Mesenchymal stem cell (in vitro differentiated cells and primary cell): ENCODE results near the gene NDC1.

Source experiments
- DNase-seq: peaks from one replicate; pipeline ENCODE4 v3.0.0-alpha.2; 2013
- H2AFZ ChIP-seq: one replicate; pipeline ENCODE4 v1.6.1; 2013; ENCODE audit warnings: low read depth, mild to moderate bottlenecking, control low read depth, inconsistent platforms, low read length, moderate library complexity
- H2AK5ac ChIP-seq: 2 replicates; pipeline ENCODE4 v1.6.1; 2013; ENCODE audit warnings: low read length, moderate library complexity, mild to moderate bottlenecking, inconsistent platforms; ENCODE audit not compliant: severe bottlenecking
- H2BK120ac ChIP-seq: one replicate; pipeline ENCODE4 v1.6.1; 2013; ENCODE audit warnings: low read depth, mild to moderate bottlenecking, inconsistent platforms, low read length, moderate library complexity
- H2BK12ac ChIP-seq, 2 experiments: one replicate each; pipeline ENCODE4 v1.6.1; 2013; ENCODE audit warnings: inconsistent platforms in 2 of 2, low read length in 2 of 2, mild to moderate bottlenecking in 2 of 2, moderate library complexity in 2 of 2, control low read depth in 1 of 2
- H2BK15ac ChIP-seq: one replicate; pipeline ENCODE4 v1.6.1; 2013; ENCODE audit warnings: mild to moderate bottlenecking, low read depth, inconsistent platforms; ENCODE audit not compliant: poor library complexity, severe bottlenecking
- H2BK5ac ChIP-seq: 2 replicates; pipeline ENCODE4 v1.6.1; 2013; ENCODE audit warnings: low read depth, mild to moderate bottlenecking, low read length, control low read depth, inconsistent platforms; ENCODE audit not compliant: poor library complexity, severe bottlenecking
- H3K14ac ChIP-seq, 2 experiments: one replicate each; pipeline ENCODE4 v1.6.1; 2013; ENCODE audit warnings: inconsistent platforms in 2 of 2, low read length in 2 of 2, control low read depth in 1 of 2, mild to moderate bottlenecking in 1 of 2, moderate library complexity in 1 of 2
- H3K18ac ChIP-seq, 2 experiments: one replicate each; pipeline ENCODE4 v1.6.1; 2013; ENCODE audit warnings: inconsistent platforms in 2 of 2, low read length in 2 of 2, control low read depth in 1 of 2, low read depth in 1 of 2, mild to moderate bottlenecking in 1 of 2
- H3K23ac ChIP-seq, 2 experiments: one replicate each; pipeline ENCODE4 v1.6.1; 2013; ENCODE audit warnings: inconsistent platforms in 2 of 2, low read length in 2 of 2, mild to moderate bottlenecking in 2 of 2, moderate library complexity in 2 of 2, control low read depth in 1 of 2
- H3K27ac ChIP-seq: 2 replicates; pipeline ENCODE4 v1.5.1; 2013; ENCODE audit warnings: mild to moderate bottlenecking, moderate library complexity, low read length, control low read depth, inconsistent platforms; ENCODE audit not compliant: poor library complexity, severe bottlenecking
- H3K27me3 ChIP-seq, 2 experiments: 2 replicates each; pipeline versions ENCODE4 v1.6.1 to v1.7.0; 2013; ENCODE audit warnings: low read length in 2 of 2, mild to moderate bottlenecking in 2 of 2, moderate library complexity in 2 of 2, control low read depth in 1 of 2, inconsistent platforms in 1 of 2; ENCODE audit not compliant: control insufficient read depth in 1 of 2, insufficient read depth in 1 of 2
- H3K36me3 ChIP-seq, 2 experiments: 2 replicates each; pipeline versions ENCODE4 v1.6.1 to v1.7.0; 2013; ENCODE audit warnings: low read length in 2 of 2, control low read depth in 1 of 2, inconsistent platforms in 1 of 2, low read depth in 1 of 2, mild to moderate bottlenecking in 1 of 2; ENCODE audit not compliant: insufficient read depth in 2 of 2, control insufficient read depth in 1 of 2
- H3K4ac ChIP-seq, 2 experiments: one replicate each; pipeline ENCODE4 v1.6.1; 2013; ENCODE audit warnings: inconsistent platforms in 2 of 2, low read length in 2 of 2, mild to moderate bottlenecking in 2 of 2, moderate library complexity in 2 of 2, control low read depth in 1 of 2, low read depth in 1 of 2
- H3K4me1 ChIP-seq: 2 replicates; pipeline ENCODE4 v1.6.1; 2013; ENCODE audit warnings: low read depth, low read length, control low read depth; ENCODE audit not compliant: control insufficient read depth, insufficient read depth
- H3K4me2 ChIP-seq: 2 replicates; pipeline ENCODE4 v1.6.1; 2013; ENCODE audit warnings: low read length, mild to moderate bottlenecking, inconsistent platforms; ENCODE audit not compliant: poor library complexity, severe bottlenecking
- H3K4me3 ChIP-seq, 2 experiments: 2 replicates each; pipeline versions ENCODE4 v1.5.1 to v1.7.0; 2013; ENCODE audit warnings: low read length in 2 of 2, mild to moderate bottlenecking in 2 of 2, control low read depth in 1 of 2, low read depth in 1 of 2; ENCODE audit not compliant: insufficient read depth in 1 of 2
- H3K79me1 ChIP-seq: replicated peaks from 2 replicates; pipeline ENCODE4 v1.6.1; 2013; ENCODE audit warnings: mild to moderate bottlenecking, control low read depth, low read length, inconsistent platforms; ENCODE audit not compliant: poor library complexity, severe bottlenecking
- H3K9ac ChIP-seq: 2 replicates; pipeline ENCODE4 v1.7.0; 2013; ENCODE audit warnings: mild to moderate bottlenecking, low read length, moderate library complexity
- H3K9me3 ChIP-seq: 2 replicates; pipeline ENCODE4 v1.7.0; 2013; ENCODE audit warnings: mild to moderate bottlenecking, low read length; ENCODE audit not compliant: control insufficient read depth
- H4K8ac ChIP-seq: one replicate; pipeline ENCODE4 v1.6.1; 2013; ENCODE audit warnings: inconsistent platforms, mild to moderate bottlenecking, low read length, moderate library complexity
- H4K91ac ChIP-seq: one replicate; pipeline ENCODE4 v1.6.1; 2013; ENCODE audit warnings: mild to moderate bottlenecking, low read length, inconsistent platforms
- WGBS: methylation state at CpG from one replicate; pipeline ENCODE4 v1.1.7; 2013; ENCODE audit warnings: mixed read lengths; 5-methylcytosine and 5-hydroxymethylcytosine counted together

NDC1 gene

GRCh38 chr1:53811414-53811851 is 26.7 kb downstream of the NDC1 start:
- 91% methylated on average over 4 of the region's 4 CpGs for WGBS
- no peak overlapping the region for H2AK5ac ChIP-seq
- no peak overlapping the region for H4K91ac ChIP-seq
- no peak overlapping the region for H3K4ac ChIP-seq
- no peak overlapping the region for H2AFZ ChIP-seq
- H3K27ac ChIP-seq = no peak overlapping the region
- DNase-seq = peak; percentile 9
- H3K79me1 ChIP-seq = peaks cover 11% of the 10 kb centered on the region
- H2BK15ac ChIP-seq = no peak overlapping the region
- H3K4me2 ChIP-seq = no peak overlapping the region
- H4K8ac ChIP-seq = peak overlapping the region; percentile 17
- H3K9ac ChIP-seq = no peak overlapping the region
- no peak overlapping the region for H3K14ac ChIP-seq
- peaks cover 7 to 16% of the 10 kb centered on the region in 2 experiments for H3K36me3 ChIP-seq
- no peak overlapping the region for H2BK120ac ChIP-seq
- no peak overlapping the region for H2BK12ac ChIP-seq
- H2BK5ac ChIP-seq = no peak overlapping the region
- H3K4me3 ChIP-seq = no peak overlapping the region
- no peaks in the 10 kb centered on the region for H3K27me3 ChIP-seq
- H3K9me3 ChIP-seq = no peaks in the 10 kb centered on the region
- peak overlapping the region in 1 of 2 experiments; percentile 68 for H3K18ac ChIP-seq
- H3K4me1 ChIP-seq = peaks cover 7% of the 10 kb centered on the region
- H3K23ac ChIP-seq = no peak overlapping the region

DNA sequence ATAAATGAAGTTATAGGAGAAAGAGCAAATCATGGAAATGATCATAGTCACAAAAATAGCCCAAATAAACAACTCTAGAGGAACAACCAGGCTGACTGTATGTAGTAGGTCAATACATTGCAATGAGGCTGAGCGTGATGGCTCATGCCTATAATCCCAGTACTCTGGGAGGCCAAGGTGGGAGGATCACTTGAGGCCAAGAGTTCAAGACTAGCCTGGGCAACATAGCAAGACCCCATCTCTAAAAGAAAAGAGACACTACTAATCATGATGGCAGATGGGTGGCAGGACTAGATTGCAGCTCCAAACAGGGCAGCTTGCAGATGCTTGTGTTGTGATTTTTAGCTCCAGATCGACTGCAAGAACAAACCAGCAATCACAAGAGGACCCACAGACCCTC is 27.6 kb downstream of the NDC1 start:
- no peak overlapping the region for H2BK120ac ChIP-seq
- H3K14ac ChIP-seq = no peak overlapping the region
- H2BK15ac ChIP-seq = no peak overlapping the region
- H3K36me3 ChIP-seq = peaks cover 7 to 21% of the 10 kb centered on the region in 2 experiments
- H2BK5ac ChIP-seq = no peak overlapping the region
- no peak overlapping the region for H3K18ac ChIP-seq
- no peak overlapping the region for H3K9ac ChIP-seq
- no peak overlapping the region for H2AK5ac ChIP-seq
- WGBS = 100% methylated on average over 2 of the region's 2 CpGs
- no peak overlapping the region for H3K4me3 ChIP-seq
- no peak overlapping the region for H3K4me2 ChIP-seq
- no peak overlapping the region for H2AFZ ChIP-seq
- H4K8ac ChIP-seq = no peak overlapping the region
- H3K4me1 ChIP-seq = peaks cover 7% of the 10 kb centered on the region
- DNase-seq = no peak
- H2BK12ac ChIP-seq = no peak overlapping the region
- no peak overlapping the region for H3K23ac ChIP-seq
- H3K4ac ChIP-seq = no peak overlapping the region
- no peak overlapping the region for H4K91ac ChIP-seq
- H3K9me3 ChIP-seq = no peaks in the 10 kb centered on the region
- H3K79me1 ChIP-seq = peaks cover 11% of the 10 kb centered on the region
- no peaks in the 10 kb centered on the region for H3K27me3 ChIP-seq
- H3K27ac ChIP-seq = no peak overlapping the region

GRCh38 chr1:53810007-53810406 is 28.1 kb downstream of the NDC1 start:
- WGBS = 91% methylated on average over 5 of the region's 5 CpGs

GRCh38 chr1:53807916-53808315 is 30.2 kb downstream of the NDC1 start:
- Histone ChIP-seq H2AFZ (no peak overlapping the region), H2BK5ac (no peak overlapping the region), H3K36me3 (peaks cover 10 to 26% of the 10 kb centered on the region in 2 experiments), H3K9me3 (no peaks in the 10 kb centered on the region), H3K18ac (no peak overlapping the region), H3K4me3 (no peak overlapping the region), H2AK5ac (no peak overlapping the region), H4K8ac (no peak overlapping the region), H3K79me1 (peaks cover 15% of the 10 kb centered on the region), H4K91ac (no peak overlapping the region), H2BK12ac (no peak overlapping the region), H3K27ac (no peak overlapping the region), H3K4me2 (no peak overlapping the region), H2BK15ac (no peak overlapping the region), H3K9ac (no peak overlapping the region), H3K14ac (no peak overlapping the region), H3K23ac (no peak overlapping the region), H2BK120ac (no peak overlapping the region), H3K27me3 (no peaks in the 10 kb centered on the region), H3K4me1 (peaks cover 10% of the 10 kb centered on the region), H3K4ac (no peak overlapping the region)
- 72% methylated on average over 4 of the region's 5 CpGs for WGBS
- peak; percentile 51 for DNase-seq

More at GRCh38 chr1:53810007-53810406, 28.1 kb downstream of the NDC1 start:
- H3K79me1 ChIP-seq = peaks cover 11% of the 10 kb centered on the region
- H4K91ac ChIP-seq = no peak overlapping the region
- H4K8ac ChIP-seq = no peak overlapping the region
- no peaks in the 10 kb centered on the region for H3K27me3 ChIP-seq
- H3K14ac ChIP-seq = no peak overlapping the region
- H3K9me3 ChIP-seq = no peaks in the 10 kb centered on the region
- no peak for DNase-seq
- no peak overlapping the region for H2BK12ac ChIP-seq
- H3K27ac ChIP-seq = no peak overlapping the region
- H3K4me2 ChIP-seq = no peak overlapping the region
- no peak overlapping the region for H2BK15ac ChIP-seq
- H3K23ac ChIP-seq = no peak overlapping the region
- no peak overlapping the region for H3K4ac ChIP-seq
- H2AFZ ChIP-seq = no peak overlapping the region
- peaks cover 7 to 21% of the 10 kb centered on the region in 2 experiments for H3K36me3 ChIP-seq
- no peak overlapping the region for H3K18ac ChIP-seq
- no peak overlapping the region for H2AK5ac ChIP-seq
- no peak overlapping the region for H2BK5ac ChIP-seq
- no peak overlapping the region for H3K9ac ChIP-seq
- H2BK120ac ChIP-seq = no peak overlapping the region
- H3K4me3 ChIP-seq = no peak overlapping the region
- peaks cover 10% of the 10 kb centered on the region for H3K4me1 ChIP-seq
